Trophoblast cell (in vitro differentiated cells and primary cell): ENCODE results near the gene VRK3.

ENCODE experiments used
- DNase-seq, 2 donors: peaks; one replicate each; pipeline ENCODE4 v3.0.0-alpha.2; 2016
- H2AFZ ChIP-seq: 2 replicates; pipeline ENCODE4 v1.6.1; 2013; ENCODE audit warnings: low read length, moderate library complexity, mild to moderate bottlenecking; ENCODE audit not compliant: insufficient read depth, poor library complexity
- H2AK5ac ChIP-seq: 2 replicates; pipeline ENCODE4 v1.6.1; 2013; ENCODE audit warnings: mild to moderate bottlenecking, low read length
- H2BK120ac ChIP-seq: 2 replicates; pipeline ENCODE4 v1.6.1; 2013; ENCODE audit warnings: low read length, mild to moderate bottlenecking, moderate library complexity; ENCODE audit not compliant: insufficient read depth, poor library complexity
- H2BK12ac ChIP-seq: 2 replicates; pipeline ENCODE4 v1.6.1; 2013; ENCODE audit warnings: mild to moderate bottlenecking, low read length, moderate library complexity
- H2BK5ac ChIP-seq: 2 replicates; pipeline ENCODE4 v1.6.1; 2013; ENCODE audit warnings: low read length, low read depth, moderate library complexity, mild to moderate bottlenecking; ENCODE audit not compliant: poor library complexity
- H3K14ac ChIP-seq: 2 replicates; pipeline ENCODE4 v1.6.1; 2013; ENCODE audit warnings: mild to moderate bottlenecking, low read length
- H3K18ac ChIP-seq: 2 replicates; pipeline ENCODE4 v1.6.1; 2013; ENCODE audit warnings: mild to moderate bottlenecking, low read length
- H3K23ac ChIP-seq: 2 replicates; pipeline ENCODE4 v1.6.1; 2013; ENCODE audit warnings: low read length
- H3K27ac ChIP-seq: 2 replicates; pipeline ENCODE4 v1.5.1; 2013; ENCODE audit warnings: low read depth, mild to moderate bottlenecking, inconsistent platforms, low read length, moderate library complexity
- H3K27me3 ChIP-seq: 2 replicates; pipeline ENCODE4 v1.6.1; 2013; ENCODE audit warnings: inconsistent platforms, mild to moderate bottlenecking, low read length, moderate library complexity; ENCODE audit not compliant: insufficient read depth
- H3K36me3 ChIP-seq, 2 experiments: 1 replicate in 1 of 2; 2 replicates in 1 of 2; pipeline ENCODE4 v1.6.1; 2013; ENCODE audit warnings: low read length in 2 of 2, mild to moderate bottlenecking in 2 of 2, moderate library complexity in 1 of 2; ENCODE audit not compliant: insufficient read depth in 2 of 2, control insufficient read depth in 1 of 2
- H3K4ac ChIP-seq: 2 replicates; pipeline ENCODE4 v1.6.1; 2013; ENCODE audit warnings: low read depth, mild to moderate bottlenecking, low read length, moderate library complexity
- H3K4me1 ChIP-seq, 2 experiments: 1 replicate in 1 of 2; 2 replicates in 1 of 2; pipeline ENCODE4 v1.6.1; 2013; ENCODE audit warnings: low read length in 2 of 2, mild to moderate bottlenecking in 2 of 2, moderate library complexity in 1 of 2; ENCODE audit not compliant: insufficient read depth in 2 of 2, control insufficient read depth in 1 of 2
- H3K4me2 ChIP-seq: 2 replicates; pipeline ENCODE4 v1.6.1; 2013; ENCODE audit warnings: inconsistent platforms, mild to moderate bottlenecking, low read length, moderate library complexity
- H3K4me3 ChIP-seq: 2 replicates; pipeline ENCODE4 v1.5.1; 2013; ENCODE audit warnings: mild to moderate bottlenecking, low read depth, low read length, inconsistent platforms
- H3K79me1 ChIP-seq: one replicate; pipeline ENCODE4 v1.6.1; 2013; ENCODE audit warnings: low read length
- H3K79me2 ChIP-seq: 2 replicates; pipeline ENCODE4 v1.6.1; 2013; ENCODE audit warnings: low read length, mild to moderate bottlenecking; ENCODE audit not compliant: control insufficient read depth, insufficient read depth, poor library complexity
- H3K9ac ChIP-seq: 2 replicates; pipeline ENCODE4 v1.6.1; 2013; ENCODE audit warnings: mild to moderate bottlenecking, low read length
- H3K9me3 ChIP-seq: 2 replicates; pipeline ENCODE4 v1.6.1; 2013; ENCODE audit warnings: low read depth, mild to moderate bottlenecking, control low read depth, inconsistent platforms, low read length; ENCODE audit not compliant: insufficient read depth
- H4K12ac ChIP-seq: 2 replicates; pipeline ENCODE4 v1.6.1; 2013; ENCODE audit warnings: low read depth, mild to moderate bottlenecking, low read length, moderate library complexity
- H4K8ac ChIP-seq: 2 replicates; pipeline ENCODE4 v1.6.1; 2013; ENCODE audit warnings: low read depth, mild to moderate bottlenecking, low read length, moderate library complexity
- H4K91ac ChIP-seq: one replicate; pipeline ENCODE4 v1.6.1; 2013; ENCODE audit warnings: low read depth, mild to moderate bottlenecking, low read length, moderate library complexity
- WGBS: extraction: QIAGEN DNeasy Blood & Tissue Kit; methylation state at CpG from one replicate; pipeline ENCODE4 v1.1.7; 2013; ENCODE audit warnings: missing lambda C conversion rate; ENCODE audit not compliant: insufficient read length, insufficient coverage; ENCODE audit errors: extremely low coverage; 5-methylcytosine and 5-hydroxymethylcytosine counted together

VRK3 gene

GRCh38 chr19:49933643-49934042 is 91.5 kb downstream of the VRK3 start:
- H3K4me3 ChIP-seq = no peak overlapping the region
- H4K8ac ChIP-seq = no peak overlapping the region
- no peak overlapping the region for H2AFZ ChIP-seq
- no peak overlapping the region for H2BK5ac ChIP-seq
- peaks cover 6% of the 10 kb centered on the region for H3K79me2 ChIP-seq
- no peak overlapping the region for H3K4me2 ChIP-seq
- H3K36me3 ChIP-seq = peaks cover 2 to 5% of the 10 kb centered on the region in 2 experiments
- no peak overlapping the region for H3K4ac ChIP-seq
- WGBS = no CpG with 5 or more reads among the region's 8 CpGs
- H3K14ac ChIP-seq = no peak overlapping the region
- H3K23ac ChIP-seq = no peak overlapping the region
- H2BK120ac ChIP-seq = no peak overlapping the region
- no peak for DNase-seq
- no peak overlapping the region for H4K12ac ChIP-seq
- no peak overlapping the region for H3K27ac ChIP-seq
- no peak overlapping the region for H2BK12ac ChIP-seq
- H4K91ac ChIP-seq = no peak overlapping the region
- H3K9me3 ChIP-seq = peaks cover 3% of the 10 kb centered on the region
- no peak overlapping the region for H3K18ac ChIP-seq
- H3K4me1 ChIP-seq = peaks cover 0 to 3% of the 10 kb centered on the region in 2 experiments
- H3K9ac ChIP-seq = no peak overlapping the region
- no peaks in the 10 kb centered on the region for H3K27me3 ChIP-seq
- H2AK5ac ChIP-seq = no peak overlapping the region
- peaks cover 11% of the 10 kb centered on the region for H3K79me1 ChIP-seq

- Histone ChIP-seq H3K18ac (no peak overlapping the region), H3K14ac (no peak overlapping the region), H3K4me2 (no peak overlapping the region), H4K8ac (no peak overlapping the region), H2BK5ac (no peak overlapping the region), H3K9ac (no peak overlapping the region), H2AFZ (no peak overlapping the region), H3K79me1 (peaks cover 11% of the 10 kb centered on the region), H3K4me1 (peaks cover 3 to 4% of the 10 kb centered on the region in 2 experiments), H3K9me3 (peaks cover 3% of the 10 kb centered on the region), H2BK120ac (no peak overlapping the region), H3K79me2 (peaks cover 12% of the 10 kb centered on the region), H3K27ac (no peak overlapping the region), H3K36me3 (peaks cover 4 to 8% of the 10 kb centered on the region in 2 experiments), H3K4me3 (no peak overlapping the region), H4K91ac (no peak overlapping the region), H3K23ac (no peak overlapping the region), H2AK5ac (no peak overlapping the region), H4K12ac (no peak overlapping the region), H2BK12ac (no peak overlapping the region), H3K27me3 (no peaks in the 10 kb centered on the region), H3K4ac (no peak overlapping the region)
- WGBS = no CpG with 5 or more reads among the region's 25 CpGs
- DNase-seq = no peak
Observed at GRCh38 chr19:49932731-49933131, 92.4 kb downstream of the VRK3 start.

- Histone ChIP-seq H3K79me2 (peaks cover 15% of the 10 kb centered on the region), H2BK120ac (no peak overlapping the region), H2AK5ac (no peak overlapping the region), H2BK12ac (no peak overlapping the region), H3K4me2 (no peak overlapping the region), H3K4me1 (peaks cover 6 to 8% of the 10 kb centered on the region in 2 experiments), H3K18ac (no peak overlapping the region), H3K9me3 (peaks cover 3% of the 10 kb centered on the region), H3K79me1 (peaks cover 11% of the 10 kb centered on the region), H4K12ac (no peak overlapping the region), H2AFZ (no peak overlapping the region), H3K36me3 (peaks cover 10 to 13% of the 10 kb centered on the region in 2 experiments), H3K27me3 (no peaks in the 10 kb centered on the region), H4K91ac (no peak overlapping the region), H3K4me3 (no peak overlapping the region), H3K27ac (no peak overlapping the region), H3K9ac (no peak overlapping the region), H3K23ac (no peak overlapping the region), H3K4ac (no peak overlapping the region), H4K8ac (no peak overlapping the region), H3K14ac (no peak overlapping the region), H2BK5ac (no peak overlapping the region)
- WGBS = 100% methylated on average over 1 of the region's 5 CpGs
- DNase-seq = peak; percentile 20 to 32
Observed at GRCh38 chr19:49932041-49932451, 93.1 kb downstream of the VRK3 start.

GRCh38 chr19:49931293-49932040 is 93.7 kb downstream of the VRK3 start:
- no peak overlapping the region for H3K4me2 ChIP-seq
- peaks cover 15% of the 10 kb centered on the region for H3K79me2 ChIP-seq
- H3K9ac ChIP-seq = no peak overlapping the region
- no peak overlapping the region for H3K18ac ChIP-seq
- H3K36me3 ChIP-seq = peaks cover 16 to 17% of the 10 kb centered on the region in 2 experiments
- no peak overlapping the region for H3K4ac ChIP-seq
- peaks cover 11% of the 10 kb centered on the region for H3K79me1 ChIP-seq
- H4K8ac ChIP-seq = no peak overlapping the region
- H3K27me3 ChIP-seq = no peaks in the 10 kb centered on the region
- WGBS = no CpG with 5 or more reads among the region's 7 CpGs
- no peak overlapping the region for H2BK5ac ChIP-seq
- H2BK12ac ChIP-seq = no peak overlapping the region
- peaks cover 3% of the 10 kb centered on the region for H3K9me3 ChIP-seq
- no peak for DNase-seq
- H4K91ac ChIP-seq = no peak overlapping the region
- H2AK5ac ChIP-seq = no peak overlapping the region
- H2AFZ ChIP-seq = no peak overlapping the region
- H3K4me1 ChIP-seq = peaks cover 6 to 8% of the 10 kb centered on the region in 2 experiments
- no peak overlapping the region for H4K12ac ChIP-seq
- H2BK120ac ChIP-seq = no peak overlapping the region
- H3K23ac ChIP-seq = no peak overlapping the region
- no peak overlapping the region for H3K27ac ChIP-seq
- H3K4me3 ChIP-seq = no peak overlapping the region
- H3K14ac ChIP-seq = no peak overlapping the region
